HPDE6-E6E7 (cell line): Measurements from ENCODE around the gene ELFN1.
"Not testable (repeated sequence)": the region's sequence is repeated elsewhere in the genome, so short reads cannot be mapped to it uniquely, and the experiment has no call there.

Source experiments
- DNase-seq: peaks from one replicate; pipeline ENCODE4 v3.0.0; 2011; ENCODE audit warnings: missing footprints; ENCODE audit errors: extremely low spot score

The ELFN1 gene

GRCh38 chr7:1755783-1756625 lies 85.9 kb downstream of the ELFN1 start:
- DNase-seq: no peak

GRCh38 chr7:1757601-1758000 lies 87.5 kb downstream of the ELFN1 start:
- DNase-seq: no peak

GRCh38 chr7:1758028-1758858 lies 88.2 kb downstream of the ELFN1 start:
- no peak for DNase-seq

- no peak for DNase-seq
Observed at GRCh38 chr7:1758859-1759521, 88.9 kb downstream of the ELFN1 start.

GRCh38 chr7:1761097-1761496 lies 91.0 kb downstream of the ELFN1 start:
- DNase-seq: no peak

GRCh38 chr7:1761774-1762173 lies 91.7 kb downstream of the ELFN1 start:
- DNase-seq: no peak

- no peak for DNase-seq
Observed at GRCh38 chr7:1762238-1762945, 92.3 kb downstream of the ELFN1 start.

- DNase-seq: no peak
Observed at GRCh38 chr7:1763033-1763432, 93.0 kb downstream of the ELFN1 start.

GRCh38 chr7:1763911-1764310 lies 93.8 kb downstream of the ELFN1 start:
- not testable (repeated sequence) for DNase-seq

- DNase-seq: no peak
Observed at GRCh38 chr7:1765336-1765735, 95.3 kb downstream of the ELFN1 start.

GRCh38 chr7:1767524-1767923 lies 97.4 kb downstream of the ELFN1 start:
- no peak for DNase-seq

- DNase-seq: no peak
Observed at GRCh38 chr7:1768832-1769231, 98.8 kb downstream of the ELFN1 start.

GRCh38 chr7:1769286-1770200 lies 99.5 kb downstream of the ELFN1 start:
- no peak for DNase-seq

GRCh38 chr7:1770331-1770730 lies 100.3 kb downstream of the ELFN1 start:
- no peak for DNase-seq

- no peak for DNase-seq
Observed at GRCh38 chr7:1775389-1775788, 105.3 kb downstream of the ELFN1 start.

GRCh38 chr7:1777122-1777521 lies 107.0 kb downstream of the ELFN1 start:
- no peak for DNase-seq

GRCh38 chr7:1779445-1779844 lies 109.4 kb downstream of the ELFN1 start:
- DNase-seq: no peak

- DNase-seq: no peak
Observed at GRCh38 chr7:1781369-1781768, 111.3 kb downstream of the ELFN1 start.

- no peak for DNase-seq
Observed at GRCh38 chr7:1785839-1786238, 115.8 kb downstream of the ELFN1 start.

GRCh38 chr7:1787241-1787640 lies 117.2 kb downstream of the ELFN1 start:
- no peak for DNase-seq
